NCI-H1105 treated with DMSO at 0.1 percent for 48 hours (cell line): ENCODE measurements around the gene USP47.

Source experiments
- DNase-seq: peaks from one replicate; lab custom pipeline; 2025; lab: John Stamatoyannopoulos, UW

Gene USP47

GRCh38 chr11:11981840-11982239 is 140.1 kb downstream of the USP47 start:
- no peak for DNase-seq

DNA sequence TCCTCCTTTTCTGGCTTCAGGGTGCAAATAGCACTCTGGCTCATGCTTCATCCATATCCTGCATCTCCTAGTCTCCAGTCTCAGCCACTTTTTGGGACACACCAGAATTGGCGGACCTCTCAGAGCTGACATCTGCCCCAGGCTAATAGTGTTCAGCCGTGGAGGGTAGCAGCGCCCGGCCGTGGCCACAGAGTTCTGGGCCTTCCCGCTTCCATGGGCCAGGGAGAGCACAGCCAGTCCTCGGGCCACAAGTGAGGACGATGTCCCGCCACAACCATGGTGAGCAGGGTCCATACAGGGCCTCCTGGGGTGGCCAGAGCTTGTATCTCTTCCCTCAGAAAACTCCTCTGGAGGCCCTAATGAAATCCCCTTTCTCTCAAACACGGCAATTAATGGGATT is 140.7 kb downstream of the USP47 start:
- no peak for DNase-seq

GRCh38 chr11:11982975-11983374 is 141.2 kb downstream of the USP47 start:
- no peak for DNase-seq

DNA sequence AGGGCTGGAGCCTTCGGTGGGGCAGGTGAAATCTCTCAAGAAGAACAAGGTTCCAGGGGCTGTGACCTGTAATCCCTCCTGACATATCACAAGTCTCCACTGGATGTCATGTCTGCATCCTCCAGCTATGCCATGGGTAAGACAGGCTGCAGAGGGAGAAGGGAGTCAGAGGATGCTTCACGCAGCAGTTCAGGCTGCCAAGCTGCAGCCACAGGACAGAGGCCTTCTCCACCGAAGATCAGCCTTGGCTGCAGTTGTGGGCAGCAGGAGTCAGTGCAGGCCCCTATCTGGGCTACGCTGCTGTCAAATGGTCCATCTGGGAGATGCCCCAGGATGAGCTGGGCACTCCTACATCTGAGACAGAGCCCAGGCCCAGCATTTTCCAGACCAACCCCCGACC is 141.7 kb downstream of the USP47 start:
- no peak for DNase-seq

DNA sequence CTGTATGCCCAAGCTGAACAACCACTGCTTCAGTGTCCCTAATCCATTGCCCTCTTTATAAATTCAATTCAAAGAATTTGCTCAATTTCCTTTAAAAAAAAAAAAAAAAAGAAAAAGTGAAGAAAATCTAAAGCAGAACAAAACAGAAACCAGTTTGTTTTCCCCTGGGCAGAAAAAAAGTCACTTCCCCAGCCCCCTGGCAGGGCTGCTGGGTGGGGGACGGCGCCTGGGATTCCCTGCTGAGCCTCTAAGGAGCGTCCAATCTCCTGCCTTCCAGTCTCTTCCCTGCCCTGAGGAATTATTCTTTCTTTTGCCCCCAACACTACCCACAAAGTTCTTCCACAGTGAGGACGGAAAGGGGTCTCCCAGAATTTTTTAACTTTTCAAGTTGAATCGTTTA is 142.8 kb downstream of the USP47 start:
- DNase-seq, result no peak

- DNase-seq, result no peak
Observed at GRCh38 chr11:11985016-11985715, 143.4 kb downstream of the USP47 start.

DNA sequence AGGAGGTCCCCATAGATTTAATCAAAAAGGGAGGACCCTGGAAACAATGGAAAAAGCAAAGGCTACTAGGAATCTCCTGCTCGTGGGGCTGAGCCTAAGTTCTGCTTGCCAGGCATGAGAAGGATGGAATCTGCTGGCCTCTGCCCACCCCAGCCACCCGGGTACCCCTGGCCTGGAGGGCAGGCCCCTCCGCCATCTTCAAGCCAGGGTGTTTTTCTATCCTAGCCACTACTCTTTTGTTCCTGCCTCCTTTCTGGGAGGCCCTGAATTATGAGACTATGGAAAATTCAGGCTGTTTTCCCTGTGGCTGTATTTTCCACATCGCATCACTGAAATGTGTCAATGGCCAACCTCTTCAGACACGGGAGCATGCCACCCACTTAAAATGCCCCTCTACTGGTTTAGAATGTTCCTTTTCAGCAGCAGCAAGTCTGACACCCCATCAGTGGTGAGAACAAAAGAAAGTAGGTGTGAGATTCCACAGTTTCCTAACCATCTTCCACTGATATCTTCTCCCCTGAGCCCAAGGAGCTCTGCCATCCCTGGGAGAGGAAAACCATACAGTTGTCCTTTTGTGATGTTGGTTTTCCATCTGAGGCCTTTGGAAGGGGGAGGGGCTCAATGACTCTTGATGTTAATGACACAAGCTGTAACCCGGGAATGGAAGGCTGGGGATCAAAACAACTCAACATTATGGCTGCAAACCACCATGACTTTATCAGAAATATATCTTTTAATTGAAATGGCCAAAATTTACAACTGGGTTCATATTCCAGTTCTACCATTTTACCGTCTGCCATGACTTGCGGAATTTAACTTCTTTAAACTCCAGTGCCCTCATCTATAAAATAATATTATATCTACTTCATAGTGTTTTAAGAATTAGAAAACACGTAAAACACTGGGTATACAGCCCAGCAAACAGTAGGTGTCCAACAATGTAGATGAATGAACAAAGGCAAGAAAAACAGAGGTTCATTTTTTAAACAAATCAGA is 144.5 kb downstream of the USP47 start:
- no peak for DNase-seq

- DNase-seq, result no peak
Observed at GRCh38 chr11:11987503-11988022, 145.8 kb downstream of the USP47 start.

DNA sequence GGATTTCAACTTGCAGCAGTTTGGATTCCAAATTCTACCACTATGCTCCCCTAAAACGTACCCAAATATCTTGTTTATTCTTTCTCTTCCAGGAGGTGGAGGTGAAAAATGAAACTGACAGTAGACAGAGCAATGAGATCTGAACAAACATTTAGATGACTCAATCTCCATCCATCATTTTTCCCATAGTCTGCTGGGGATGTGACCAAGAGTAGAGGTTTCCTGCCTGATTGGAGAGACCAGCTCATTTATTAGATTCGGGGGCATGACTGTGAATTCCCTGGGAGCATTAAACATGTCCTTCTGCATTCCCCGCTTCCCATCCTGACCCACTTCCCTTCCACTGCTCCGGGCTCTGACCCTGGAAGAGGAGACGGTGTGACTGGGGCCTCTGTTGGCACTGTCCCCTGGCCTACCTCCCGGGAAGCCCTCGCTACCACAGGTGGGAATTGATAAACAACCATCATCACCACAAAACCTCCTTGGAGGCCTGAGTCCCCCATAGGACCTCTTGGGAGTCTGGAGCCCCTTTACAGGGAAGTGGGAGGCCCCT is 146.4 kb downstream of the USP47 start:
- no peak for DNase-seq

- DNase-seq, result no peak
Observed at GRCh38 chr11:11988681-11989261, 147.0 kb downstream of the USP47 start.

- DNase-seq, result no peak
Observed at GRCh38 chr11:11989774-11990744, 148.3 kb downstream of the USP47 start.

DNA sequence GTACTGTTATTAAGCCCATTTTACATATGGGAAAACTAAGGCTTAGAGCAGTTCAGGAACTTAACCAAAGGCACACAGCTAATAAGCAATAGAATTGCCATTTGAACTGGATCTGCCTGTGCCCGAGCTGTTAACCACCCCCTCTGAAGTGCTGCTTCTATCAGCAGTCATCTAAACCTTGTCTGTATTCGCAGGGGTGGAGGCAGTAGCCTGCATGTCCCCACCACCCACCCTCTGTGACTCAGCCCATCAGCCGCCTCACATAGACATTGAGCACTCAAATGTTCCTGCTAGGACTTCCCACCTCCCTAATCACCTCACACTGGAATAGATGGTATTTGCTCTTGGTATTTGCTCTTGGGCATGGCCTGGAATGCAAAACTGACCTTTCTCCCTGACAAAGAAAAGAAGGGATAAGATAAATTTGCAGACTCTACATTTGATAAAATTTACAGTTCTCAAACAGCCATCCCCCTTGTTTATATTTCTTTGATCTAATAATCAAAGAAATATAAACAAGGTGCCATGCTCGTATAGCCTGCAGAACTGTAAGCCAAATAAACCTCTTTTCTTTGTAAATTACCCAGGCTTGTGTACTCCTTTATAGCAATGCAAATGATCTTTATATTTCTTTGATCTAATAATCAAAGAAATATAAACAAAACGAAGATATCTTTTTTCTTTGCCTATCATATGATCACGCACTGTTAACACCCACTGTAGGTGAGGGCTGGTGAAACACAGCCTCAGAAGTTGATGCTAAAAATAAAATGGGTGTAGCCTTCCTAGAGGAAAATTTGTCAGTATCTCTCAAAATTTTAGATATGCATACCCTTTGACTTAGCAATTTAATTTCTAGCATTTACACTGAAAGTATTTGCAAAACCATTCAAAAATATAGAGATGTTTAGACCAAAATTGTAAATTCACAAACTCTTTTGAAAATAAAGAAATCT is 150.8 kb downstream of the USP47 start:
- DNase-seq, result no peak

- no peak for DNase-seq
Observed at GRCh38 chr11:11993839-11994238, 152.1 kb downstream of the USP47 start.

DNA sequence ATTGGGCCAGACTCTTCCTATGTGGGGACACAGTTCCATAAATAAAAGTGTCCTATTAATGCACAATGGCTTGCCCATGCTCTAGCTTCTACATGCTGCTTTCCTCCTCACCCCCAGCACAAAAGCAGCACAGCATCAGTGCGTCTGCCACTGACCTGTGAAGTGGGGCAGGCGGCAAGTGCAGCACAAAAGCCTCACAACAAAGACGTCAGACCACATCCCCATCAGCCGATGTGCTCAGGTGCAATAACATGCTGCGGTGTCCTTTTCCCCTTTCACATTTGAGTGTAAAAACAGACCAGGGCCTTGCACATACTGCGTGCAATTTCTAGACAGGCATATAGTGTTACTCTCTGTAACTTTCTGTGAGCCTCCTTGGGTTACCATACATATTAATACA is 153.8 kb downstream of the USP47 start:
- DNase-seq, result no peak

DNA sequence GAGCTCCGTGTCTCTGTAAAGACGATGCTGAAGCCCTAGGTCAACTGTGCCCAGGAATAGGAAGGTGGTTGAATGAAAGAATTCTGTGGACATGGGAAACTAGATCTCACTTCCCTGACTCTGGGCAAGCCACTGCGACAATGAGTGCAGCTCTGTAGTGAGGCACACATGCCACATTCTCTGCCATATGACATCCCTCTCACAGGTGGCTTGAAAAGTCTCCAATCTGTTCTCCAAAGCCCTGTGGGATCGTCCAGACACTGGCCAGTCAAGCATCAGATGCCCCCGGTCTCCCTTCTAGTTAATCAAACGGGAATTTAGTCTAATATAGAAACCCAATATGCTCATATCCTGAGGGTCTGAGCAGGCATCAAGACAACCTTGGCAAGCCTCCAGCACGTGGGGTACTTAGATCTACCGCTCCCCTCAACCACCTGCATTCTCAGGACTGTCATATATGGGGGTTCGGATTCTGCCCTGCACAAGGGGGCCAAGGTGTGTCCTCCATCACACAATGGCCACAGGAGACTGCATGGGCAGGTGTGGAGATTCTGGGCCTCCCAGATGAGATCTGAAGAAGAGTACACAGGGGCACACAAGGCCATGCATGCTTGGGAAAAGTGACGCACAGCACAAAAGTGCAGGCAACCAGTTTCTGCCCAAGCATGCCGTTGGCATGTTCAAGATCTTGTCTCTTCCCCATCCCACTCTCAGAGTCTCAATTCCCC is 154.7 kb downstream of the USP47 start:
- DNase-seq, result no peak

DNA sequence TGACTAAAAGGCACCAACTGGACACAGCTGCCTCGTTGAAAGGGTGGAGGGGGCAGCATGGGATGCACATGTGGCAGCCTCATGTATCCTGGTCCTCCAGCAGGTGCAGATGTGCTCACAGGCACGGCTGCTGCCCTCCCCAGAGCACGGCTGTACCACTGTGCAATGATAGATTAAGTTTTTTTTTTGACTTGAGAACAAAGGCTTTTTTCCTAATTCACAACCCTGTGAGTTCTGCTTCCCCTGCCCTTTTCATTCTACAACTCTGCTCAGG is 155.2 kb downstream of the USP47 start:
- no peak for DNase-seq

GRCh38 chr11:11998091-11998781 is 156.5 kb downstream of the USP47 start:
- no peak for DNase-seq

DNA sequence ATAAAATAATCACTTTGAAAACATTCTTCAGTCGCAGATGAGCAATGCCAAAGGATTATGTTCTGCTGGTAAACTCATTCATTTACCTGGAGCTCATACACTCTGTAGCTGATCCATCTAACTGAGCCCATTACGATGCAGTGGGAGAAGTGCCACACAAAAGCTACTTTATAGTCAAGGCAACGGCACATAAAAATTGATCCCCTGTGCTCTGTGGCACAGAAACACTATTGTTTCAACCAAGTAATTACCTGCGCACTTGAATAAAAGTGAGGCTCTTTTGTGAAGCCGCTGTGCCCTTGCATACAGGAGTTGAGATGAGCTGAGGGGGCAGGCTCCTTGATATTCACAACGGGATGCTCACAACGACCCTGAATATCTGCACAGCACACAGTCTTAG is 159.4 kb downstream of the USP47 start:
- DNase-seq, result peak; percentile 91

GRCh38 chr11:12003336-12003735 is 161.6 kb downstream of the USP47 start:
- DNase-seq, result no peak
